AML-193 (cell line): ENCODE measurements around the gene PUS7.
"Not testable (repeated sequence)": the region's sequence is repeated elsewhere in the genome, so short reads cannot be mapped to it uniquely, and the experiment has no call there.

Experiments
- DNase-seq, 2 experiments: peaks; one replicate each; lab custom pipeline; 2025; lab: John Stamatoyannopoulos, UW

PUS7 gene

DNA sequence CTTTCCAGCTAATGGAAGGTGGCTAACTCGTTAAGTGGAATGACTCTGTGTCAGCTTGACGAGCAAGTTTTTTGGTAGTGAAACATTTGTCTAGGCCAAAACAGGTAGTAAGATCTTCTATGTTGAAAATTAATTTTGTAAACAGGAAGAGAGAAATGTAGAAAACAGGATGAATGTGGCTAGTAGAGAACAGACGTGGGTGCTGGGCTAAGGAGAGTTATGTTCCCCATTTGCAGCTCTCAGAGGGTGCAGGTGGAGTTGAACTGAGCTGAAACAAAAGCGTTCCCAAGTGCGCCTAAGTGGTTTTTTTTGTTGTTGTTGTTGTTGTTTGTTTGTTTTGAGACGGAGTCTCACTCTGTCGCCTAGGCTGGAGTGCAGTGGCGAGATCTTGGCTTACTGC lies 73.9 kb downstream of the PUS7 start:
- no peak for DNase-seq

DNA sequence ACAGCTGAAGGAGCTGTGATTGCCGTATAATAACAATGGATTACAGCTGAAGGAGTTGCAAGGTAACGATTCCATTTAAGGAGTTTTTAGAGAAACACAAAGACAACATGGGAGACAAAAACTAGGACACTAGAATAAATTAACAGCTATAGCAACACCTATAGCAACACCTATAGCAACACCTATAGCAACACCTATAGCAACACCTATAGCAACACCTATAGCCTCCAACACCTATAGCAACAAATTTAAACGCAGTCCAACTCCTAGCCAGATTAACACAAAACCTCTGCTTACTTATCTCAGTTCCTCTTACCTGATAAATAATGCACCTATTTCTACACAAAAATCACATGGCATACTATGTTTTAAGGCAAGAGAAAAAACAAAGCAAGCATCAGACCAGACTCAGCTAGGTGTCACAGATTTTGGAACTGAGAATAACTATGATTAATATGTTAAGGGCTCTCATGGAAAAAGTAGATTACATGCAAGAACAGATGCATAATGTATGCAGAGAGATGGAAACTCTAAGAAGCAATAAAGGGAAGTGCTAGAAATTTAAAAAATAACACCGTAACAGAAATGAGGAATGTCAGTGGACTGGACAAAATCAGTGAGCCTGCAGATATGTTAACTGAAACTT lies 77.6 kb downstream of the PUS7 start:
- DNase-seq: no peak

DNA sequence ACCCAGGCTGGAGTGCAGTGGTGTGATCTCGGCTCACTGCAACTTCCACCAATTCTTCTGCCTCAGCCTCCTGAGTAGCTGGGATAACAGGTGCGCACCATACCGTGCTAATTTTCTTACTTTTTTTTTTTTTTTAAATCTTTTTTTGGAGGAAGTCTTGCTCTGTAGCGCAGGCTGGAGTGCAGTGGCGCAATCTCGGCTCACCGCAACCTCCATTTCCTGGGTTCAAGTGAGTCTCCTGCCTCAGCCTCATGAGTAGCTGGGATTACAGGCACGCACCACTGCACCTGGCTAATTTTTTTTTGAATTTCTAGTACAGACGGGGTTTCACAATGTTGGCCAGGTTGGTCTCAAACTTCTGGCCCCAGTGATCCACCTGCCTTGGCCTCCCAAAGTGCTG lies 79.9 kb downstream of the PUS7 start:
- not testable (repeated sequence) for DNase-seq

DNA sequence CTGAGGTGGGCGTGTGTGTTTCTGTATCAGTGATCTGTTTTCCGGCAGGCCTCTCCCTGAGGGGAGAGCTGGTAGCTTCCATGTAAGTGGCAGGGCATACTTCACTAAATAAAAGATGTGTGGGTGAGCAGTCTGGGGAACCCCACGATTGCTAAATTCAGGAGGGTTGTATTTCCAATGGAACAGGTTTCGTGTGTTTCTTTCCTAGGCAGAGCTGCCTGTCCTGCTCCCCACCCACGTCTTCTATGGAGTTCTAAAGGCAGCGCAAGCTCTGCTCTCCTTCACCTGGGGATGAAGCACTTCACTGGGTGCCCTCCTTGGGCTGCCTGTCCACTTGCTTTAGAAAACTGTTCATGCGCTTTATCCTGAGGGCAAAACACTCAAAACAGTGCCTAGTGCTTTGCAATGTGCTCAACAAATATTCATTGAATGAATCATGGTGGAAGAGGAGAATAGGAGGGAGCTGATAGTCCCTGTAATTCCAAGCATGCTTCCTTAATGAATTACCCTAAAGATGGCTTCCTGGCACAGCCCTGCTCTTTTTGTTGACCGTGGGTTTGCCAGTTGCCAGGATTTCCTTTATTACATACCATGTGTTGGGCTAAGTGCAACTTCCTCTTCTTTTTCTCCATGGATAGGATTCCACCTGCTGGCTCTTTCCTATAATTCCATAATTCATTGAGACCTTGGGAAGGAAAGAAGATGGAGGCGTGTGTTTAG lies 82.7 kb downstream of the PUS7 start:
- DNase-seq: no peak

DNA sequence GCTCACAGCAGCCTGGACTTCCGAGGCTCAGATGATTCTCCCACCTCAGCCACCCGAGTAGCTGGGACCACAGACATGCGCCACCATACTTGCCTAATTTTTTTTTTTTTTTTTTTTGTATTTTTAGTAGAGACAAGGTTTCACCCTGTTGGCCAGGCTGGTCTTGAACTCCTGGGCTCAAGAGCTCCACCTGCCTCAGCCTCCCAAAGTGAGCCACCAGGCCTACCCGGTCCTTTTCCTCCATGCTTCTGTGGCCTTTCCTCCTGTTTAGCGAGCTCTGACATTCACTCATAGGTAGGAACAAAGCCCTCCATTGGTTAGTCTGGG lies 83.3 kb downstream of the PUS7 start:
- no peak for DNase-seq

DNA sequence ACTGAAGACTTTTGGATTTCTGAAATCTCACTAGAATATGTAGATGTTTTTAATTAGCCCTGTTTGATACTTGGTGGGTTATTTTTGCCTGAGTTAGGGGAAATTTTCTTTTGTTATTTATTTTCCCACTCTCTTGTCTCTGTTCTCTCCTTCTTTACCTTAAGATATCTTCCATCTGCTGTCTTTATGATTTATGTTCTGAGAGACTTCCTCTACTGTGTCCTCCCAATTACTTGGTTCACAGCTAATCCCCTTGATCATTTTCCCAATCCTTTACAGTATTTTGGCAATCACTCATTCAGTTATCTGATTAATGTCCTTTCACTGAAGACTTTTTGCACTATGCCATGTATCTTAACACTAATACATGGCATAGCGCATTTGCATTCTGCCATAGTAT lies 83.8 kb downstream of the PUS7 start:
- no peak for DNase-seq

DNA sequence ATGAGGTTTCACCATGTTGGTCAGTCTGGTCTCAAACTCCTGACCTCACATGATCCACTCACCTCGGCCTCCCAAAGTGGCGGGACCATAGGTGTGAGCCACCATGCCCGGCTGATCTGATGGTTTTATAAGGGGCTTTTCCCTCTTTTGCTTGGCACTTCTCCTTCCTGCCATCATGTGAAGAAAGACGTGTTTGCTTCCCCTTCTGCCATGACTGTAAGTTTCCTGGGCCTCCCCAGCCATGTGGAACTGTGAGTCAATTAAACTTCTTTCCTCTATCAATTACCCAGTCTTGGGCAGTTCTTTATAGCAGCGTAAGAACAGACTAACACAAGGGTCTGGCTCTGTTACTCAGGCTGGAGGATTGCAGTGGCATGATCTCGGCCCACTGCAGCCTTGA lies 84.7 kb downstream of the PUS7 start:
- not testable (repeated sequence) for DNase-seq

DNA sequence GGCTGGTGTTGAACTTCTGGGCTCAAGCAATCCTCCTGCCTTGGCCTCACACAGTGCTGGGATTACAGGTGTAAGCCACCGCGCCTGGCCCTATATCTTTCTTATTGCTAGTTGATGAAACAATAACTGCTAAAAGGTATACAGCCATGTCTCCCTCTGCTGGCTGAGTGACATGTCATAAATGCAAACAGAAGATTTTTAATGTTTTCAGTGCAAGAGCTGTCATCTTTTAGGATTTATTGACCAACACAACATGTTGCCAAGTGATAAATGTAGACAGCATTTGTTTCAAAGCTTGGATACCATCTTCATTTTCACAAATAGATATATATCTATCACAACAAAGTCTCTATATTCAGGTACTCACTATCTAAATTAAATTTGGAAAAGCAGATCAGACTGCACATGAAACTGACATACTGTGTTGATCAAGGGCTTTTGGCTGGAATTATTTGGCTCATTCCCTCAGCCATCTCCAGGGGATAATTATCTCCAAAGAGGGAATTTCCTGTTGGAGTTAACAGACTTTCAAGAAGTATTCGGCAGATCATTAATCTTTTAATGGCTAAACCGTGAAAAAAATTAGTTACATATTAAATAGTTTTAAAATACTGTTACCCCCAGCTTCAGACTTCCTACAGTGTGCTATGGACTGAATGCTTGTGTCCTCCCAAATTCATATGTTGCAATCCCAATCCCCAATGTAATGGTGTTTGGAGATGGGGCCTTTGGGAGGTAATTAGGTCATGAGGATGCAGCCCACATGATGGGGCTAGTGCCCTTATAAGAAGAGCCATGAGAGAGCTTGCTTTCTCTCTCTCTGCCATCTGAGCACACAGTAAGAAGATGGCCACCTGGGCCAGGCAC lies 92.1 kb downstream of the PUS7 start:
- peak; percentile 3 to 34 for DNase-seq

DNA sequence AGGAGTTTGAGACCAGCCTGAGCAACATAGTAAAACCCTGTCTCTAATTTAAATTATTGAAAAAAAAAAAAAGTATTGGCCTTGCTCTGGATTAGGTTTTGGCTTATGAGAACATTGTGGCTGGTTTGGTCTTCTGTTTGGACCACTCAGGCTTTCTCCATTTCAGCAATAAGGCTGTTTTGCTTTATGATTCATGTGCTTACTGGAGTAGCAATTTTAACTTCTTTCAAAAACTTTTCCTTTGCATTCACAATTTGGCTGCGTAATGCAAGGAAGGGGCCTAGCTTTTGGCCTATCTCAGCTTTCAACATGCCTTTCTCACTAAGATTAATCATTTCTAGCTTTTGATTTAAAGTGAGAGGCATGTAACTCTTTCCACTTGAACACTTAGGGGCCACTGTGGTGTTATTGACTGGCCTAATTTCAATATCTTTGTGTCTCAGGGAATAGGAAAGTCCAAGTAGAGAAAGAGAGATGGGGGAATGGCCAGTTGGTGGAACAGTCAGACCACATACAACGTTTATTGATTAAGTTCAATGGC lies 95.4 kb downstream of the PUS7 start:
- no peak for DNase-seq

DNA sequence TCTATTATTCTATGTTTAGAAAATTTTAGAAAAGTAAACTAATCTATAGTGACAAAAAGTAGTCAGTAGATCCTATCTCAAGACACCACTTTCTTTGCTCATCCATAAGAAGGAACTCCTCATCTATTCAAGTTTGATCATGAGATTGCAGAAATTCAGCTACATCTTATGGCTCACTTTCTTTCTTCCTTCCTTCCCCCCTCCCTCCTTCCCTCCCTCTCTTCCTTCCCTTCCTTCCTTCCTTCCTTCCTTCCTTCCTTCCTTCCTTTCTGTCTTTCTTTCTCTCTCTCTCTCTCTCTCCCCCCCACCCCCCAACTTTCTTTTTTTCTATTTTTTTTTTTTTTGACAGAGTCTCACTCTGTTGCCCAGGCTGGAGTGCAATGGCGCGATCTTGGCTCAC lies 98.1 kb downstream of the PUS7 start:
- no peak for DNase-seq

DNA sequence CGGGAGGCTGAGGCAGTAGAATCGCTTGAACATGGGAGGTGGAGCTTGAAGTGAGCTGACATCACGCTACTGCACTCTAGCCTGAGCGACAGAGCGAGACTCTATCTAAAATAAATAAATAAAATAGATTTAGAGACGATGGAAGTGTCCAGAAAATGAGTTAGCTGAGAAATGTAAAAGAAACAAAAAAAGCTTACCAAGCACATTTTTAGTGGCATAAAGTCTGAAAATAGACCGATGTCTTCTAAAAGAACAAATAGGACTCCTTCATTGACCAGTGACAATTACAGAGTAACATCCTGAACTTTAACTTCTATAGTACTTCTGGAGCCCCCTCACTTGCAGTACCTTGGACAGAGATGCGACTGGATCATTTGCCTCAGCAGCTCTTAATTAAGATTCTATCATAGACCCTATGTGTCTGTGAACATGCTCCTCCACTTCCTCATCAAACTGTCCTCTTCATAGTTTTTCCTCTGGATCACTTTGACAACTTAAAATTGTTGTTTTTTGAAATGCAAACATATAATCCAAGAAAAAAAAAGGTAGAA lies 108.1 kb downstream of the PUS7 start:
- DNase-seq: no peak

DNA sequence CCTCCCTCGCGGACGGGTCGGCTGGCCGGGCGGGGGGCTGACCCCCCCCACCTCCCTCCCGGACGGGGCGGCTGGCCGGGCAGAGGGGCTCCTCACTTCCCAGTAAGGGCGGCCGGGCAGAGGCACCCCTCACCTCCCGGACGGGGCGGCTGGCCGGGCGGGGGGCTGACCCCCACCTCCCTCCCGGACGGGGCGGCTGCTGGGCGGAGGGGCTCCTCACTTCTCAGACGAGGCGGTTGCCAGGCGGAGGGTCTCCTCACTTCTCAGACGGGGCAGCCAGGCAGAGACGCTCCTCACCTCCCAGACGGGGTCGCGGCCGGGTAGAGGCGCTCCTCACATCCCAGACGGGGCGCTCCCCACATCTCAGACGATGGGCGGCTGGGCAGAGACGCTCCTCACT lies 111.3 kb downstream of the PUS7 start:
- not testable (repeated sequence) for DNase-seq

DNA sequence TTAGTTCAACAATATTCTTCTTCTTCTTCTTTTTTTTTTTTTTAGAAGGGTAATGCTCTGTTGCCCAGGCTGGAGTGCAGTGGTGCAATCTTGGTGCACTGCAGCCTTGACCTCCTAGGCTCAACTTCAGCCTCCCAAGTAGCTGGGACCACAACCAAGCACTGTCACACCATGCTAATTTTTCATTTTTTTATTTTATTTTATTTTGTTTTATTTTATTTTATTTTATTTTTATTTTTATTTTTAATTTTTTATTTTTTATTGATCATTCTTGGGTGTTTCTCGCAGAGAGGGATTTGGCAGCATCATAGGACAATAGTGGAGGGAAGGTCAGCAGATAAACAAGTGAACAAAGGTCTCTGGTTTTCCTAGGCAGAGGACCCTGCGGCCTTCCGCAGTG lies 112.3 kb downstream of the PUS7 start:
- not testable (repeated sequence) for DNase-seq

DNA sequence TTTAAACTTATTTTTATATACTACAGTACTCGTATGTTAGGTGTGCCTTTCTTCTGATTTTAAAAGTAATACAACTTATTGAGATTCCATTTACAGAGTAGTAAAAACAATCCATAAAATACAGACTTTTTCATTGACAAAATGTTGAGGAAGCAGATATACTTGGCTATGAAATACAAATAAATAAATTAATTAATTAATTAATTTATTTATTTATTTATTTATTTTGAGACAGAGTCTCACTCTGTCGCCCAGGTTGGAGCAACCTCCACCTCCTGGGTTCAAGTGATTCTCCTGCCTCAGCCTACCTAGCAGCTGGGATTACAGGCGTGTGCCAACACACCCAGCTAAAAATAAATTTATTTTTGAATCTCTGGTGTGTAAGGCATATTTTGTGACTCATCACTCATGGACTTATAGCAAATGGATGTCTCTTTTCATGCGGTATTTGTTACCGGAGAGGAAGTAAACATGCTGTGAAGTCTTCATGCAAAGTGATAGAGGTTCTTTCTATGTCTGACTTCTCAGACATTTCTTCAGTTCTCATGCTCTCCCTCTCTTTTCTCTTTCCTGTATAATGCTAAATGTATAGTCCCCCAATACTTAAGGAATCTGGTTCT lies 113.2 kb downstream of the PUS7 start:
- no peak for DNase-seq
